Muscle layer of colon (tissue), 2 donors: ENCODE measurements around the gene EPHB6.

ENCODE experiments used
- H3K27ac ChIP-seq: one replicate; pipeline ENCODE4 v1.7.0; 2013; ENCODE audit warnings: low read depth, mild to moderate bottlenecking, low read length, moderate library complexity
- H3K27me3 ChIP-seq, 2 donors: one replicate each; pipeline ENCODE4 v1.7.0; 2013; ENCODE audit warnings: low read length in 2 of 2, mild to moderate bottlenecking in 2 of 2; ENCODE audit not compliant: insufficient read depth in 2 of 2, control insufficient read depth in 1 of 2
- H3K36me3 ChIP-seq: one replicate; pipeline ENCODE4 v1.7.0; 2013; ENCODE audit warnings: mild to moderate bottlenecking, low read length; ENCODE audit not compliant: insufficient read depth
- H3K4me1 ChIP-seq: one replicate; pipeline ENCODE4 v1.7.0; 2013; ENCODE audit warnings: mild to moderate bottlenecking, low read length; ENCODE audit not compliant: insufficient read depth
- H3K4me3 ChIP-seq, 2 donors: one replicate each; pipeline ENCODE4 v1.7.0; 2013; ENCODE audit warnings: low read length in 2 of 2, low read depth in 1 of 2, mild to moderate bottlenecking in 1 of 2, moderate library complexity in 1 of 2
- H3K9ac ChIP-seq: one replicate; pipeline ENCODE4 v1.7.0; 2013; ENCODE audit warnings: low read length
- H3K9me3 ChIP-seq: one replicate; pipeline ENCODE4 v1.7.0; 2013; ENCODE audit warnings: mild to moderate bottlenecking, low read length
- donor health status: abdominal sarcoma.
- donor health status: Adenocarcinoma of cecum.

EPHB6 gene

GRCh38 chr7:142812437-142813215 is 42.2 kb upstream of the EPHB6 start:
- peaks cover 4 to 7% of the 10 kb centered on the region in 2 donors for H3K27me3 ChIP-seq
- H3K36me3 ChIP-seq: no peaks in the 10 kb centered on the region
- no peak overlapping the region for H3K4me3 ChIP-seq
- no peaks in the 10 kb centered on the region for H3K4me1 ChIP-seq
- H3K9me3 ChIP-seq: no peaks in the 10 kb centered on the region
- H3K9ac ChIP-seq: no peak overlapping the region
- H3K27ac ChIP-seq: no peak overlapping the region

- H3K4me3 ChIP-seq: no peak overlapping the region
- no peaks in the 10 kb centered on the region for H3K9me3 ChIP-seq
- H3K9ac ChIP-seq: no peak overlapping the region
- H3K4me1 ChIP-seq: no peaks in the 10 kb centered on the region
- H3K27ac ChIP-seq: no peak overlapping the region
- H3K36me3 ChIP-seq: no peaks in the 10 kb centered on the region
- peaks cover 4 to 7% of the 10 kb centered on the region in 2 donors for H3K27me3 ChIP-seq
Observed at GRCh38 chr7:142813226-142813625, 41.6 kb upstream of the EPHB6 start.

GRCh38 chr7:142813699-142814098 is 41.2 kb upstream of the EPHB6 start:
- H3K27me3 ChIP-seq: peaks cover 4 to 7% of the 10 kb centered on the region in 2 donors
- H3K36me3 ChIP-seq: no peaks in the 10 kb centered on the region
- no peak overlapping the region for H3K9ac ChIP-seq
- H3K4me3 ChIP-seq: no peak overlapping the region
- no peaks in the 10 kb centered on the region for H3K4me1 ChIP-seq
- H3K9me3 ChIP-seq: no peaks in the 10 kb centered on the region
- H3K27ac ChIP-seq: no peak overlapping the region

GRCh38 chr7:142814451-142814850 is 40.4 kb upstream of the EPHB6 start:
- no peak overlapping the region for H3K9ac ChIP-seq
- no peaks in the 10 kb centered on the region for H3K9me3 ChIP-seq
- peaks cover 4 to 7% of the 10 kb centered on the region in 2 donors for H3K27me3 ChIP-seq
- H3K27ac ChIP-seq: no peak overlapping the region
- H3K4me3 ChIP-seq: no peak overlapping the region
- H3K36me3 ChIP-seq: no peaks in the 10 kb centered on the region
- no peaks in the 10 kb centered on the region for H3K4me1 ChIP-seq

GRCh38 chr7:142815134-142815533 is 39.7 kb upstream of the EPHB6 start:
- Histone ChIP-seq H3K9ac (no peak overlapping the region), H3K27ac (no peak overlapping the region), H3K4me1 (no peaks in the 10 kb centered on the region), H3K4me3 (no peak overlapping the region), H3K36me3 (no peaks in the 10 kb centered on the region), H3K27me3 (peaks cover 0 to 7% of the 10 kb centered on the region in 2 donors), H3K9me3 (no peaks in the 10 kb centered on the region)

GRCh38 chr7:142817506-142817905 is 37.4 kb upstream of the EPHB6 start:
- Histone ChIP-seq H3K9me3 (no peaks in the 10 kb centered on the region), H3K4me1 (no peaks in the 10 kb centered on the region), H3K27ac (no peak overlapping the region), H3K27me3 (peaks cover 0 to 4% of the 10 kb centered on the region in 2 donors), H3K9ac (no peak overlapping the region), H3K36me3 (no peaks in the 10 kb centered on the region), H3K4me3 (no peak overlapping the region)

- H3K9ac ChIP-seq: no peak overlapping the region
- H3K4me3 ChIP-seq: no peak overlapping the region
- no peak overlapping the region for H3K27ac ChIP-seq
- no peaks in the 10 kb centered on the region for H3K4me1 ChIP-seq
- peaks cover 3% of the 10 kb centered on the region for H3K9me3 ChIP-seq
- H3K27me3 ChIP-seq: no peaks in the 10 kb centered on the region
- no peaks in the 10 kb centered on the region for H3K36me3 ChIP-seq
Observed at GRCh38 chr7:142819530-142819929, 35.3 kb upstream of the EPHB6 start.

- Histone ChIP-seq H3K36me3 (no peaks in the 10 kb centered on the region), H3K9ac (no peak overlapping the region), H3K4me3 (no peak overlapping the region), H3K27me3 (no peaks in the 10 kb centered on the region), H3K9me3 (peaks cover 3% of the 10 kb centered on the region), H3K27ac (no peak overlapping the region), H3K4me1 (peaks cover under 1% of the 10 kb centered on the region)
Observed at GRCh38 chr7:142822714-142823113, 32.2 kb upstream of the EPHB6 start.

GRCh38 chr7:142827951-142828500 is 26.9 kb upstream of the EPHB6 start:
- Histone ChIP-seq H3K9me3 (peaks cover 3% of the 10 kb centered on the region), H3K4me3 (no peak overlapping the region), H3K27me3 (no peaks in the 10 kb centered on the region), H3K4me1 (peaks cover 3% of the 10 kb centered on the region), H3K9ac (no peak overlapping the region), H3K27ac (no peak overlapping the region), H3K36me3 (no peaks in the 10 kb centered on the region)

- Histone ChIP-seq H3K9me3 (no peaks in the 10 kb centered on the region), H3K9ac (no peak overlapping the region), H3K36me3 (no peaks in the 10 kb centered on the region), H3K27ac (no peak overlapping the region), H3K4me3 (no peak overlapping the region), H3K4me1 (peaks cover 3% of the 10 kb centered on the region), H3K27me3 (no peaks in the 10 kb centered on the region)
Observed at GRCh38 chr7:142832417-142832816, 22.5 kb upstream of the EPHB6 start.

- Histone ChIP-seq H3K4me1 (no peaks in the 10 kb centered on the region), H3K9me3 (no peaks in the 10 kb centered on the region), H3K4me3 (no peak overlapping the region), H3K27ac (no peak overlapping the region), H3K27me3 (no peaks in the 10 kb centered on the region), H3K36me3 (no peaks in the 10 kb centered on the region), H3K9ac (no peak overlapping the region)
Observed at GRCh38 chr7:142833174-142834048, 21.5 kb upstream of the EPHB6 start.
